Astrocyte (in vitro differentiated cells and primary cell): ENCODE measurements around the gene MRPL16.

ENCODE experiments used
- EZH2 ChIP-seq: IDR thresholded peaks from 2 replicates; pipeline ENCODE4 v1.6.1; 2012; ENCODE audit warnings: mild to moderate bottlenecking, low read length, inconsistent platforms; ENCODE audit not compliant: insufficient read depth
- TF ChIP-seq, protein P1 (sequence below): IDR thresholded peaks from 2 replicates; pipeline ENCODE4 v1.5.1; 2011; ENCODE audit warnings: low read depth, mild to moderate bottlenecking, inconsistent platforms, low read length, moderate library complexity; ENCODE audit not compliant: insufficient read depth

DNA sequence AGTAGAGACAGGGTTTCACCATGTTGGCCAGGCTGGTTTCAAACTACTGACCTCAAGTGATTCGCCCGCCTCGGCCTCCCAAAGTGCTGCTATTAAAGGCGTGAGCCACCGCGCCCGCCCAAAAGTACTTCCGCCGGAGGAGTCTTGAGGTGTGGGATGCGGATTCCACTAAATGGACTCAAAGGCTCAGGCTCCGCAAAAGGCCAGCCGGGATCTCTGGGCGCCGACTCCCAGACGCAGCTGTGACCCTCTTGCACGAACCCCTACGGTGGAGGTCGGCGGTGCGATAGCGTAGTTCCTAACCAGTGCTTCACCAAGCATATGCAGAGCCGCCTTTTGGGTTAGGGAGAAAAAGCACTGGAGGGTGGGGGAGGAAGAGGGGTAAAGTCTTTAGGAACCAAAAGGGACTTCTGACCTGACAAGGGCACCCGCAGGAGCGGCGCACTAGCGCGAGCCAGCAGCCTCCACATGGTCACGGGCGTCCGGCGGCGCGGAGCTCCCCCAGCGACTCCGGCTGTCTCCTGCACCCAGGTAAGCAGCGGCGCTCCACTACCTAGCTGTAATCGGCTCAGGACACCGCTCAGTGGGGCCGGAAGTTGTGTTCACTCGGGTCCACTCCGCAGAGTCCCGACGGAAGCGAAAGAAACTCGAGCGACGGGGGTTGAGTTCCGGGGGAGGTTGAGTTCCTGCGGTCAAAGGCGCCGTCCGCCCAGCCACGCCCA is at the start of gene MRPL16:
- TF ChIP-seq, protein P1, sequence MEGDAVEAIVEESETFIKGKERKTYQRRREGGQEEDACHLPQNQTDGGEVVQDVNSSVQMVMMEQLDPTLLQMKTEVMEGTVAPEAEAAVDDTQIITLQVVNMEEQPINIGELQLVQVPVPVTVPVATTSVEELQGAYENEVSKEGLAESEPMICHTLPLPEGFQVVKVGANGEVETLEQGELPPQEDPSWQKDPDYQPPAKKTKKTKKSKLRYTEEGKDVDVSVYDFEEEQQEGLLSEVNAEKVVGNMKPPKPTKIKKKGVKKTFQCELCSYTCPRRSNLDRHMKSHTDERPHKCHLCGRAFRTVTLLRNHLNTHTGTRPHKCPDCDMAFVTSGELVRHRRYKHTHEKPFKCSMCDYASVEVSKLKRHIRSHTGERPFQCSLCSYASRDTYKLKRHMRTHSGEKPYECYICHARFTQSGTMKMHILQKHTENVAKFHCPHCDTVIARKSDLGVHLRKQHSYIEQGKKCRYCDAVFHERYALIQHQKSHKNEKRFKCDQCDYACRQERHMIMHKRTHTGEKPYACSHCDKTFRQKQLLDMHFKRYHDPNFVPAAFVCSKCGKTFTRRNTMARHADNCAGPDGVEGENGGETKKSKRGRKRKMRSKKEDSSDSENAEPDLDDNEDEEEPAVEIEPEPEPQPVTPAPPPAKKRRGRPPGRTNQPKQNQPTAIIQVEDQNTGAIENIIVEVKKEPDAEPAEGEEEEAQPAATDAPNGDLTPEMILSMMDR, result no peak
- TF ChIP-seq EZH2, result no peak
